ENCODE data around the gene RAI2. TPM values are rescaled to one million over a fixed set of nuclear protein-coding genes. Genes with fewer than 3 reads are reported as not detected.

The RAI2 gene
- polyA plus RNA-seq, 4 donors: 6.5 to 11.2 (median 9.0) TPM; not detected in 1

- FAIRE-seq (no peak), DNase-seq (no peak)
- no peaks in the 10 kb centered on the region for H3K36me3 ChIP-seq (ENCODE audit: control insufficient read depth in 3 of 3, insufficient read depth in 2 of 3, low read depth in 1 of 3, low read length in 3 of 3)
- H3K4me3 ChIP-seq (ENCODE audit: low read depth in 1 of 3, low read length in 3 of 3): no peak overlapping the region
- WGBS, 3 donors: 65 to 89% (median 88%) methylated on average over 4 of the region's 4 CpGs
- no peak overlapping the region for H3K27ac ChIP-seq (ENCODE audit: low read depth in 1 of 3, low read length in 2 of 3)
- peaks cover 0 to 3% (median 0%) of the 10 kb centered on the region in 3 donors for H3K27me3 ChIP-seq (ENCODE audit: control insufficient read depth in 3 of 3, insufficient read depth in 3 of 3, low read length in 3 of 3)
- peaks cover 0 to 4% of the 10 kb centered on the region in 2 donors for H3K9me3 ChIP-seq (ENCODE audit: control insufficient read depth in 2 of 2, insufficient read depth in 1 of 2, low read depth in 1 of 2, low read length in 1 of 2)
- H3K4me1 ChIP-seq (ENCODE audit: control insufficient read depth in 3 of 3, insufficient read depth in 2 of 3, low read depth in 1 of 3, low read length in 2 of 3): no peaks in the 10 kb centered on the region
Measured at GRCh38 chrX:17824980-17825379, 36.1 kb downstream of the RAI2 start.

- Histone ChIP-seq H3K9me3 (ENCODE audit: control insufficient read depth in 2 of 2, insufficient read depth in 1 of 2, low read depth in 1 of 2, low read length in 1 of 2) (peaks cover 0 to 4% of the 10 kb centered on the region in 2 donors), H3K4me1 (ENCODE audit: control insufficient read depth in 3 of 3, insufficient read depth in 2 of 3, low read depth in 1 of 3, low read length in 2 of 3) (no peaks in the 10 kb centered on the region), H3K36me3 (ENCODE audit: control insufficient read depth in 3 of 3, insufficient read depth in 2 of 3, low read depth in 1 of 3, low read length in 3 of 3) (no peaks in the 10 kb centered on the region), H3K4me3 (ENCODE audit: low read depth in 1 of 3, low read length in 3 of 3) (no peak overlapping the region), H3K27me3 (ENCODE audit: control insufficient read depth in 3 of 3, insufficient read depth in 3 of 3, low read length in 3 of 3) (peaks cover 0 to 5% (median 3%) of the 10 kb centered on the region in 3 donors), H3K27ac (ENCODE audit: low read depth in 1 of 3, low read length in 2 of 3) (no peak overlapping the region)
- no peak for DNase-seq
- WGBS, 3 donors: 56 to 80% (median 79%) methylated on average over 2 of the region's 2 CpGs
- no peak for FAIRE-seq
Measured at GRCh38 chrX:17822351-17822750, 38.7 kb downstream of the RAI2 start.

GRCh38 chrX:17820100-17820499 is 41.0 kb downstream of the RAI2 start:
- H3K4me3 ChIP-seq (ENCODE audit: low read depth in 1 of 3, low read length in 3 of 3): no peak overlapping the region
- H3K27me3 ChIP-seq (ENCODE audit: control insufficient read depth in 3 of 3, insufficient read depth in 3 of 3, low read length in 3 of 3): peaks cover 0 to 8% (median 3%) of the 10 kb centered on the region in 3 donors
- WGBS, 3 donors: 39 to 48% (median 40%) methylated on average over 3 of the region's 3 CpGs
- H3K9me3 ChIP-seq (ENCODE audit: control insufficient read depth in 2 of 2, insufficient read depth in 1 of 2, low read depth in 1 of 2, low read length in 1 of 2): no peaks in the 10 kb centered on the region
- H3K36me3 ChIP-seq (ENCODE audit: control insufficient read depth in 3 of 3, insufficient read depth in 2 of 3, low read depth in 1 of 3, low read length in 3 of 3): no peaks in the 10 kb centered on the region
- H3K4me1 ChIP-seq (ENCODE audit: control insufficient read depth in 3 of 3, insufficient read depth in 2 of 3, low read depth in 1 of 3, low read length in 2 of 3): no peaks in the 10 kb centered on the region
- DNase-seq: no peak
- no peak for FAIRE-seq
- H3K27ac ChIP-seq (ENCODE audit: low read depth in 1 of 3, low read length in 2 of 3): no peak overlapping the region

GRCh38 chrX:17818726-17819125 is 42.4 kb downstream of the RAI2 start:
- H3K27ac ChIP-seq (ENCODE audit: low read depth in 1 of 3, low read length in 2 of 3): no peak overlapping the region
- peaks cover 0 to 8% (median 3%) of the 10 kb centered on the region in 3 donors for H3K27me3 ChIP-seq (ENCODE audit: control insufficient read depth in 3 of 3, insufficient read depth in 3 of 3, low read length in 3 of 3)
- H3K9me3 ChIP-seq (ENCODE audit: control insufficient read depth in 2 of 2, insufficient read depth in 1 of 2, low read depth in 1 of 2, low read length in 1 of 2): no peaks in the 10 kb centered on the region
- FAIRE-seq (no peak), DNase-seq (no peak)
- WGBS, 3 donors: 80 to 87% (median 87%) methylated on average over 11 of the region's 11 CpGs
- no peak overlapping the region for H3K4me3 ChIP-seq (ENCODE audit: low read depth in 1 of 3, low read length in 3 of 3)
- H3K36me3 ChIP-seq (ENCODE audit: control insufficient read depth in 3 of 3, insufficient read depth in 2 of 3, low read depth in 1 of 3, low read length in 3 of 3): no peaks in the 10 kb centered on the region
- no peaks in the 10 kb centered on the region for H3K4me1 ChIP-seq (ENCODE audit: control insufficient read depth in 3 of 3, insufficient read depth in 2 of 3, low read depth in 1 of 3, low read length in 2 of 3)

- FAIRE-seq: no peak
- no peak for DNase-seq
- 37 to 53% (median 47%) methylated on average over 1 of the region's 1 CpG for WGBS, 3 donors
Measured at GRCh38 chrX:17817251-17817650, 43.8 kb downstream of the RAI2 start.

GRCh38 chrX:17814557-17814956 is 46.5 kb downstream of the RAI2 start:
- Histone ChIP-seq H3K36me3 (ENCODE audit: control insufficient read depth in 3 of 3, insufficient read depth in 2 of 3, low read depth in 1 of 3, low read length in 3 of 3) (no peaks in the 10 kb centered on the region), H3K27me3 (ENCODE audit: control insufficient read depth in 3 of 3, insufficient read depth in 3 of 3, low read length in 3 of 3) (peaks cover 0 to 8% (median 0%) of the 10 kb centered on the region in 3 donors), H3K4me1 (ENCODE audit: control insufficient read depth in 3 of 3, insufficient read depth in 2 of 3, low read depth in 1 of 3, low read length in 2 of 3) (no peaks in the 10 kb centered on the region), H3K27ac (ENCODE audit: low read depth in 1 of 3, low read length in 2 of 3) (no peak overlapping the region), H3K9me3 (ENCODE audit: control insufficient read depth in 2 of 2, insufficient read depth in 1 of 2, low read depth in 1 of 2, low read length in 1 of 2) (no peaks in the 10 kb centered on the region), H3K4me3 (ENCODE audit: low read depth in 1 of 3, low read length in 3 of 3) (no peak overlapping the region)
- DNase-seq (no peak), FAIRE-seq (no peak)
- WGBS, 3 donors: 9 to 31% (median 25%) methylated on average over 3 of the region's 3 CpGs

More at GRCh38 chrX:17817251-17817650, 43.8 kb downstream of the RAI2 start:
- no peaks in the 10 kb centered on the region for H3K9me3 ChIP-seq (ENCODE audit: control insufficient read depth in 2 of 2, insufficient read depth in 1 of 2, low read depth in 1 of 2, low read length in 1 of 2)
- no peaks in the 10 kb centered on the region for H3K4me1 ChIP-seq (ENCODE audit: control insufficient read depth in 3 of 3, insufficient read depth in 2 of 3, low read depth in 1 of 3, low read length in 2 of 3)
- peaks cover 0 to 8% (median 3%) of the 10 kb centered on the region in 3 donors for H3K27me3 ChIP-seq (ENCODE audit: control insufficient read depth in 3 of 3, insufficient read depth in 3 of 3, low read length in 3 of 3)
- H3K27ac ChIP-seq (ENCODE audit: low read depth in 1 of 3, low read length in 2 of 3): no peak overlapping the region
- H3K4me3 ChIP-seq (ENCODE audit: low read depth in 1 of 3, low read length in 3 of 3): no peak overlapping the region
- no peaks in the 10 kb centered on the region for H3K36me3 ChIP-seq (ENCODE audit: control insufficient read depth in 3 of 3, insufficient read depth in 2 of 3, low read depth in 1 of 3, low read length in 3 of 3)

GRCh38 chrX:17814059-17814458 is 47.0 kb downstream of the RAI2 start:
- Histone ChIP-seq H3K9me3 (ENCODE audit: control insufficient read depth in 2 of 2, insufficient read depth in 1 of 2, low read depth in 1 of 2, low read length in 1 of 2) (no peaks in the 10 kb centered on the region), H3K36me3 (ENCODE audit: control insufficient read depth in 3 of 3, insufficient read depth in 2 of 3, low read depth in 1 of 3, low read length in 3 of 3) (no peaks in the 10 kb centered on the region), H3K4me3 (ENCODE audit: low read depth in 1 of 3, low read length in 3 of 3) (no peak overlapping the region), H3K4me1 (ENCODE audit: control insufficient read depth in 3 of 3, insufficient read depth in 2 of 3, low read depth in 1 of 3, low read length in 2 of 3) (no peaks in the 10 kb centered on the region), H3K27ac (ENCODE audit: low read depth in 1 of 3, low read length in 2 of 3) (no peak overlapping the region), H3K27me3 (ENCODE audit: control insufficient read depth in 3 of 3, insufficient read depth in 3 of 3, low read length in 3 of 3) (peaks cover 0 to 8% (median 0%) of the 10 kb centered on the region in 3 donors)
- 62 to 73% (median 66%) methylated on average over 3 of the region's 3 CpGs for WGBS, 3 donors
- FAIRE-seq (no peak), DNase-seq (no peak)

GRCh38 chrX:17813277-17813676 is 47.8 kb downstream of the RAI2 start:
- no peaks in the 10 kb centered on the region for H3K4me1 ChIP-seq (ENCODE audit: control insufficient read depth in 3 of 3, insufficient read depth in 2 of 3, low read depth in 1 of 3, low read length in 2 of 3)
- no peaks in the 10 kb centered on the region for H3K9me3 ChIP-seq (ENCODE audit: control insufficient read depth in 2 of 2, insufficient read depth in 1 of 2, low read depth in 1 of 2, low read length in 1 of 2)
- DNase-seq: peak; percentile 37 to 51
- peaks cover 0 to 3% (median 0%) of the 10 kb centered on the region in 3 donors for H3K27me3 ChIP-seq (ENCODE audit: control insufficient read depth in 3 of 3, insufficient read depth in 3 of 3, low read length in 3 of 3)
- no peak overlapping the region for H3K4me3 ChIP-seq (ENCODE audit: low read depth in 1 of 3, low read length in 3 of 3)
- H3K27ac ChIP-seq (ENCODE audit: low read depth in 1 of 3, low read length in 2 of 3): no peak overlapping the region
- H3K36me3 ChIP-seq (ENCODE audit: control insufficient read depth in 3 of 3, insufficient read depth in 2 of 3, low read depth in 1 of 3, low read length in 3 of 3): no peaks in the 10 kb centered on the region
- 22 to 60% (median 24%) methylated on average over 3 of the region's 3 CpGs for WGBS, 3 donors
- FAIRE-seq: peak; percentile 77

GRCh38 chrX:17812763-17813162 is 48.3 kb downstream of the RAI2 start:
- FAIRE-seq (no peak), DNase-seq (peak; percentile 20 to 26)
- no peaks in the 10 kb centered on the region for H3K9me3 ChIP-seq (ENCODE audit: control insufficient read depth in 2 of 2, insufficient read depth in 1 of 2, low read depth in 1 of 2, low read length in 1 of 2)
- H3K36me3 ChIP-seq (ENCODE audit: control insufficient read depth in 3 of 3, insufficient read depth in 2 of 3, low read depth in 1 of 3, low read length in 3 of 3): no peaks in the 10 kb centered on the region
- no peak overlapping the region for H3K4me3 ChIP-seq (ENCODE audit: low read depth in 1 of 3, low read length in 3 of 3)
- H3K27me3 ChIP-seq (ENCODE audit: control insufficient read depth in 3 of 3, insufficient read depth in 3 of 3, low read length in 3 of 3): peaks cover 0 to 3% (median 0%) of the 10 kb centered on the region in 3 donors
- H3K4me1 ChIP-seq (ENCODE audit: control insufficient read depth in 3 of 3, insufficient read depth in 2 of 3, low read depth in 1 of 3, low read length in 2 of 3): no peaks in the 10 kb centered on the region
- 25 to 59% (median 28%) methylated on average over 1 of the region's 1 CpG for WGBS, 3 donors
- no peak overlapping the region for H3K27ac ChIP-seq (ENCODE audit: low read depth in 1 of 3, low read length in 2 of 3)
